A549 treated with Mapracorat at 1 μM for 4 hours (cell line): ENCODE data around the gene SLA2. TPM values are rescaled to one million over a fixed set of nuclear protein-coding genes. Genes with fewer than 3 reads are reported as not detected.

Experiments used
- total RNA-seq: library from RNA; stranded (reverse); fragments of 200-300 nt; extraction: Qiagen RNA extraction; gene quantifications from 5 replicates; pipeline ENCODE4 v1.2.3, GENCODE V29; 2022

Gene SLA2
- total RNA-seq, result 0.05 to 0.12 TPM (median 0.08 TPM) in 5 replicates

GRCh38 chr20:36645998-36646397 lies at the start of gene SLA2:
TSS of gene SLA2 (minus strand) at chr20:36646196. CDS start at chr20:36641335, 4,861 bp downstream.

GRCh38 chr20:36605399-36606157 lies 40.4 kb downstream of the SLA2 start, which contains the start of gene RAB5IF:
TSS of gene RAB5IF (plus strand) at chr20:36605779. CDS start at chr20:36605952, 173 bp downstream.

GRCh38 chr20:36573103-36573797 lies 72.7 kb downstream of the SLA2 start, which contains the start of gene TGIF2:
TSS of gene TGIF2 (plus strand) at chr20:36573597. CDS start at chr20:36578775, 5,178 bp downstream.

Other genes starting within 250 kb of the SLA2 start
- 14.2 to 25.3 TPM (median 19.4 TPM) in 5 replicates for gene MYL9, start 104.7 kb downstream of the SLA2 start, total RNA-seq
- 3.5 to 4.5 TPM (median 4.1 TPM) in 5 replicates for gene TGIF2, start 72.6 kb downstream of the SLA2 start, total RNA-seq
- gene RAB5IF, start 40.4 kb downstream of the SLA2 start, total RNA-seq, result 196 to 289 TPM (median 260 TPM) in 5 replicates
- gene NDRG3, start 99.9 kb upstream of the SLA2 start, total RNA-seq, result 19.6 to 22.4 TPM (median 21.1 TPM) in 5 replicates
- gene DSN1, start 127.6 kb upstream of the SLA2 start, total RNA-seq, result 21.0 to 27.3 TPM (median 23.4 TPM) in 5 replicates
- not detected in 5 replicates for gene TLDC2, start 229.9 kb upstream of the SLA2 start, total RNA-seq